ENCODE measurements around the gene SLC5A4.
"Not testable (repeated sequence)": the region's sequence is repeated elsewhere in the genome, so short reads cannot be mapped to it uniquely, and the experiment has no call there.

The SLC5A4 gene

GRCh38 chr22:32199341-32199740 is 55.8 kb downstream of the SLC5A4 start:
- no peak for DNase-seq

DNA sequence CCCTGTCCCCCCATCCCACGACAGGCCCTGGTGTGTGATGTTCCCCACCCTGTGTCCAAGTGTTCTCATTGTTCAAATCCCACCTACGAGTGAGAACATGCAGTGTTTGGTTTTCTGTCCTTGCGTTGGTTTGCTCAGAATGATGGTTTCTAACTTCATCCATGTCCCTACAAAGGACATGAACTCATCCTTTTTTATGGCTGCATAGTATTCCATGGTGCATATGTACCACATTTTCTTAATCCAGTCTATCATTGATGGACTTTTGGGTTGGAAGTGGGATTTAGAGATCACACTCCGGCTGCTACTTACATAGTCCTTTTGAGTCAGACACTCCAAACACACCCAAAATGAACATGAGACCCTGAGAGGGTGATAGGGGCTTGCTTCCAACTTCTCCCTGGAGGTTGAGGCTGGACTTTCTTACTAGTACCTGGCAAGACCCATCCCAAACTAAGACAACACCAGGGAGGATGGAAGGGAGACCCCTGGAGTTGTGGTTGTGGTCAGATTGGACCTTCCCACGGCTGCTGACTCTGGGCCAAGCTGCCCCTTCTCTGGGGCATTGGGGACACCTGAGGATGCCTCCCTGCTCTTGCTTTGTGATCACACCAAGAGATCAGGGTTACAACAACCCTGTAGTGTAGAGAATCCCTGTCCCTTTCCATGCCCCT is 57.5 kb downstream of the SLC5A4 start:
- DNase-seq: not testable (repeated sequence)

GRCh38 chr22:32195900-32196299 is 59.2 kb downstream of the SLC5A4 start:
- DNase-seq: not testable (repeated sequence)

DNA sequence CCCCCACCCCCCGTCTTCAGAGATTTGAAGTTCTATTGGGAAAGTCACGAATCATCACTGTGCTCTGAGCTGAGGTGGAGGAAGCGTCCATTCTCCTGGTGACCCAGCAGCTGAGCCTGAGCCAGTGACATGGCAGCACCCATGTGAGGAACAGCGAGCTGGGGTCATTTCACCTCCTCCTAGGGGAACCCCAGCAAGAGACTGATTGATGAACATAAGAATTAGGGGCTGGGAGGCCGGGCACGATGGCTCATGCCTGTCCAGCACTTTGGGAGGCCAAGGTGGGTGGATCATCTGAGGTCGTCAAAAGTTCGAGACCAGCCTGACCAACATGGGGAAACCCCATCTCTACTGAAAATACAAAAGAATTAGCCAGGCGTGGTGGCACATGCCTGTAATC is 61.8 kb downstream of the SLC5A4 start:
- not testable (repeated sequence) for DNase-seq

GRCh38 chr22:32191021-32191420 is 64.1 kb downstream of the SLC5A4 start:
- DNase-seq: not testable (repeated sequence)

- DNase-seq: no peak
Measured at GRCh38 chr22:32185821-32186220, 69.3 kb downstream of the SLC5A4 start.

DNA sequence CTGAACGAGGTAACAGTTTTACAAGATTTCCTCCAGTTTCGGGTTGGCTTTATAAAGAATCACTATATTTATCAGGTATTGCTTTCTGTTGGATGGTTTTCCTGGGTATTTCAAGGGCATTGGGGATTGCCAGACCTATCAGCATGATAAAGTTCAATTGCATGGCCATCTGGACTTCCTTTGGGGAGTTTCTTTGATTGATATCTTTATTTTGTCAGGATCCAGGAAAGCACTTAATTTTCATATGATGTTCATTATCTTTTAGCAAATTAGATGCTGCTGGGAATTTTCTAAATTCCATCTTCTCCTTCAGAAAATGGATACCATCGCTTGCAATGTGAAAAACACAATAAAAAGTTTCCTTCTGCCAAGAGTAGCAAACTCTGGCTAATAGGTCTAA is 71.5 kb downstream of the SLC5A4 start:
- no peak for DNase-seq

- DNase-seq: no peak
Measured at GRCh38 chr22:32181043-32181442, 74.1 kb downstream of the SLC5A4 start.

GRCh38 chr22:32177221-32177765 is 77.9 kb downstream of the SLC5A4 start:
- no peak for DNase-seq

DNA sequence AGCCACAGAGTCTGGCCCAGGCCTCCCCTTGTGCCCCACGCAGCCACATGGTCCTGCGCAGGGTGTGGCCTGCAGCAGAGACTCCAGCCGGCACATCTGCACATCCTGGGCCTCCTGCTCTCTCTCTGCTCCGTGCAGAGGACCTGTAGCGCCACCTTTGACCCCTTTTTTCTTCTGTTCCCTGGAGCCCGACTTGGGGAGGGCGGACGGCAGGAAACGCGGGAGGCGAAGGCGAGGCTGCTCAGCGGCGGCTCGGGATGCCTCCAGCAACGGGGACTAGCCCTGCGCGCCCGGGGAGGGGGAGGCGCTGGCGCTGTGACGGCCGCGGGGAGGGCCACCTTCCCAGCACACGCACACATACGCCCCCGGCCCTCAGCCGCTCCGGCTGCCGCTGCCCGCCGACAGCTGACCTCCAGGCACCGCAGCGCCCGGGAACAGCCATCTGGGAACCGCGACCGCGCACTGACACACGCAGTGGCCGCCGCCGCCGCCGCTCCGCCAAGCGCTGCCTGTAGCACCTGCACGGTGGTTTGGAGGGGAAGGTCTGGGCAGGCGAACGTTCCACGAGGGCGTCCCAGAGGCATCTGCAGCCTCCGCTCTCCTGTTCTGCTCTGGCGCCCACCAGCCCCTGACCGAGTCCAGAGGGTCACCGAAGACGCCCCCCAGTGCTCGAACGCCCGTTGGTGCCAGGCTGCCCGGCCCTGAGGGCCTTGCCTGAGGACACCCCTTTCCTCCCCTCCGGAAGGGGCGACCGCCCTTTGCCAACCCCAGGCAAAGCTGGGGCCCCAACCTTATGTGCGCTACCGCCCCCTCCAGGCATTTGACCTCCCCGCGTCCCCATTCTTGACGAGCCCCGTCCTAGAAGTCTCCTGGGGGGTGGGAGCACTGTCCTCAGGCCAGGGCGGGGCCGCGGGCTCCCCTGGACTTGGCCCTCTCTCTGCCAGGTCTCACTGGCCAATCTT is 79.2 kb downstream of the SLC5A4 start:
- peak; percentile 24 for DNase-seq

DNA sequence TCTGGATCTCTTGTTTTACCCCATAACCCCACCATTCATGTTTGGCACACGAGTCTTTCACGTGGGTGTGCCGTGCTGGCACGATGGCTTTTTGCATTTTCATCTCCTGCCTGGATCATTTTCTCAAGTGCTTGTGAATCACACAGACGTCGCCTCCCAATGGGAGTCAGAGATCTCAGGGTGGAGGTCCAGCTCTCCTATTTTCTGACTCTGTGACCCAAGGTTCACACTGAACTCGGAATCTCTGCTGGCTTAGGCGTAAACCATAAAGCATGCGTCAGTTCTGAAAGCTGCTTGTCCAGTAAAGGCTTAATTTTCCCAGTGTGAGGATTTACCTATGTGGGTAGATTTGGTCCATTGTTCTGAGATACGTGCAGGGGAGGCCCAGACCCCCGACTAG is 80.0 kb downstream of the SLC5A4 start:
- no peak for DNase-seq

Measured in NCI-H2171 (cell line).